GM18870 (cell line): ENCODE measurements around the gene ANKRD36.
"Not testable (repeated sequence)": the region's sequence is repeated elsewhere in the genome, so short reads cannot be mapped to it uniquely, and the experiment has no call there.

Source experiments
- ATAC-seq: cut with Tn5 transposase; IDR thresholded peaks from one replicate; pipeline ENCODE4 v1.9.1; 2021; ENCODE audit warnings: moderate library complexity; ENCODE audit not compliant: unreplicated experiment

Gene ANKRD36

DNA sequence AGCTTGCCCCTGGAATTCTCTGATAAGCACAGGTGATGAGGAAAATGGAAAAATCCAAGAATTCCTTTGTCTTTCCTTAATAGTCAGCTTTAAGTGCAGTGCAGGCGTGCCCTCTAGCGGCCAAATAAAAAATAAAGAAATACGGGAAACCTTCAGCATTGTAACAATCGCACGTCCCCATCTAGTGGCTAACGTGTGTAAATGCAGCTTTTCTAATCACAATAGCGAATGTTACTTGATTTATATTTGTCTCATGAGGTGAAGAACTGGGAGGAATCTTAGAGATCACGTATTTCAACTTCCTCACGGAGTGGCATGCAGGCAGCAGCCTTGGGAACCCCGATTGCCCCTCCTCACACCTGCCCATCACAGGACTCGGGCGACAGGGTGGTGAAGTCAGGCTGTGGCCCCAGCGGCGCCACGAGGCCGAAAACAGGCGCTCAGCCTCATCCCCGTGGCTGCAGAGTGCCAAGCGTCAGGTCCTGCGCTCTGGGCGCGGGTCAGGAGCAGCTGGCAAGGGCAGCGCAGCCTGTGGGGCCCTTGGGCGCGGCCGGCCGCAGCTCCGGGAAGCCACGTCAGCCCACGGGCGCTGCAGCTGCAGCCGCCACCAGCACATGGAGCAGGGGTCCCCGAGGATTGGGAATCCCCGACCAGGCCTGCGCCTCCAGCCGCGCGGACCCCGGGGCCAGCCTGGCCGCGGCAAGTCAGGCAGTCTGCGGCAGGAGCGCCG lies 468 bp upstream of the ANKRD36 start:
- ATAC-seq: peak; percentile 56

DNA sequence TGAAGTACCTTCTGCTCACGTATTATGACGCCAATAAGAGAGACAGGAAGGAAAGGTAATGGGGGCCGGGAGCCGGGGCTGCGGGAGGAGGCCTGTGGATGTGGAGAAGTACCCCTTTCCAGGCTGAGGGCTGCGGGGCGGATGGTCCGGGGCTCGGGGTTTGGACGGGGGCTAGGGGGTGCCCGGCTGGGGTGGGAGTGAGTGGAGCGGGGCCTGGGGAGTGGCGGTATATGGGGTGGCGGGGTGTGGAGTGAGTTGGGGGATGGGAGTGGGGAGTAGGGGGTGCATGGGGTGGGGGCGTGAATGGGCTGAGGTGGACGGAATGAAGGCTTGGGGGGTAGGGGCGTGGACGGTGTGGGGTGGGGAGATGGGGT lies 916 bp downstream of the ANKRD36 start:
- ATAC-seq: not testable (repeated sequence)

DNA sequence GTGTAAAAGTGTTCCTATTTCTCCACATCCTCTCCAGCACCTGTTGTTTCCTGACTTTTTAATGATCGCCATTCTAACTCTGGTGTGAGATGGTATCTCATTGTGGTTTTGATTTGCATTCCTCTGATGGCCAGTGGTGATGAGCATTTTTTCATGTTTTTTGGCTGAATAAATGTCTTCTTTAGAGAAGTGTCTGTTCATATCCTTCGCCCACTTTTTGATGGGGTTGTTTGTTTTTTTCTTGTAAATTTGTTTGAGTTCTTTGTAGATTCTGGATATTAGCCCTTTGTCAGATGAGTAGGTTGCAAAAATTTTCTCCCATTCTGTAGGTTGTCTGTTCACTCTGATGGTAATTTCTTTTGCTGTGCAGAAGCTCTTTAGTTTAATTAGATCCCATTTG lies 16.1 kb downstream of the ANKRD36 start:
- not testable (repeated sequence) for ATAC-seq

DNA sequence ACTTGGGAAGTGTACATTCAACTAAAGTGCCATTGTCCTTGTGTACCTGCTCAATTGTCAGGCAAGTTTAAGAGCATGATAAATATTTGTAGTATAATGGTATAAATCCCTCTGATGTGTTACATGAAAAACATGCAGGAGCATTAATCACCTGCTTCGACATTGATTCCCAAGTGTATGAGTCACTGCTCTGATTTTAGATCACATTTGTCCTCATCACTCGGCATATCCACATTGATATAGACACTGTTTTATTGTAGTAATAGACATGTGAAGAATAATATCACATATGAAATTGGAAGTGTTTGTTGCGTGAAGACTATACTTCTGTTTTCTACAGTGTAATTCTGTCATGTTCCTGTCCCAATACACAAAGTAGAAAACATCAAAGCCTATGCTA lies 31.1 kb downstream of the ANKRD36 start:
- ATAC-seq: not testable (repeated sequence)

DNA sequence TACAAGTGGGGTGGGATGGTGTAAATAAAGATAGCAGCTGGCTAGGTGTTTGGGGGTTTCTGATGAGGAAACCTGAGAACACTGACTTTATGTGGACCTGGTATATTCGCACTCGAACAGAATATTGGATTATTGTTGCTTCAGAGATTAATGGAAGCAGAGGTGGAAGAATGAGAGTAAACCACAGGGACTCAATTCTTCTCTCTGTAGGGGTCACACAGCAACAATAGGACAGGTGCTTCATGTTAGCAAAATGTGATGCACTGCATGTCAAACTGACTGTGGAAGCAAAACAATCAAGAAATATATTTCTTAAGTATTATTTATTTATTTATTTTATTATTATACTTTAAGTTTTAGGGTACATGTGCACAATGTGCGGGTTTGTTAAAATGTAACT lies 53.6 kb downstream of the ANKRD36 start:
- ATAC-seq: not testable (repeated sequence)

DNA sequence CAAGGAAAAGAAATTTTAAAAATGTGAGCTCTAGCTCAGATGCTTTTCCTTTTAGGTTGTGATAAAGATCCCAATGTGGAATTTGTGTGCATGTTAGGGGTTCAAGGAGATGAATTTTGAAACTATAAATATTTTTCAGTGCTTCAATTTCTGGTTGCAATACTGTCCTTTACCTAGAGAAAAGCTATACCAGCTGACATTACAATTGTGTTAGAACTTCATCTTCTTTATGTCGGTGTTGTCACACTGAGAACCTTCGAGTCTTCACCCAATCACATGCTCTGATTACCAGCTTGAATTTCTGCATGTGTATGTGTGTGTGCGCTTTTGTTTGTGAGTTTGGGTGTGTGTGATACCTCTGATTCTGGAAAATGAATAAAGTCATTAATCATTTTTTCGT lies 55.0 kb downstream of the ANKRD36 start:
- not testable (repeated sequence) for ATAC-seq

DNA sequence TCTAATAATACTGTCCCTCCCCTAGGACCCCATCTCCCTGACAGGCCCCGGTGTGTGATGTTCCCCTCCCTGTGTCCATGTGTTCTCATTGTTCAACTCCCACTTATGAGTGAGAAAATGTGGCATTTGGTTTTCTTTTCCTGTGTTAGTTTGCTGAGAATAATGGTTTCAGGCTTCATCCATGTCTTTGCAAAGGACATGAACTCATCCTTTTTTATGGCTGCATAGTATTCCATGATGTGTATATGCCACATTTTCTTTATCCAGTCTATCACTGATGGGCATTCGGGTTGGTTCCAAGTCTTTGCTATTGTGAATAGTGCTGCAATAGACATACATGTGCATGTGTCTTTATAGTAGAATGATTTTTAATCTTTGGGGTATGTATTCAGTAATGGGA lies 55.6 kb downstream of the ANKRD36 start:
- ATAC-seq: not testable (repeated sequence)

DNA sequence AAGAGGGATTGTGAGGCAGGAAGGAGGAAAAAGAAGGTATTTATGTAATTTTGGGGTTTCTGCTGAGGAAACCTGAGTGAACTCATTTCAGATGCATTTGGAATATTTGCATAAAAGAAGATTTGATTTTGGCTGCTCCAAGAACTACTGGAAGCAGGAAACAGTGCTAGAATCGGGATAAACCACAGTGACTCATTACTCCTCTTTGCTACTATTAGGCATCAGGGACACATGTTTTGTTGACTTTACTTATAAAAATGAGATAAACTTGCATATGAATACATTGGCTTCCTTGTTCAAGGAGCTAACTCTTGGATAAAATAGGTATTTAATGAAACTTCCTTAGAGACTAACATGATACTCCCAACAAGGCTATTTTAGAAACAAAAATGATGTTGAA lies 67.4 kb downstream of the ANKRD36 start:
- not testable (repeated sequence) for ATAC-seq

DNA sequence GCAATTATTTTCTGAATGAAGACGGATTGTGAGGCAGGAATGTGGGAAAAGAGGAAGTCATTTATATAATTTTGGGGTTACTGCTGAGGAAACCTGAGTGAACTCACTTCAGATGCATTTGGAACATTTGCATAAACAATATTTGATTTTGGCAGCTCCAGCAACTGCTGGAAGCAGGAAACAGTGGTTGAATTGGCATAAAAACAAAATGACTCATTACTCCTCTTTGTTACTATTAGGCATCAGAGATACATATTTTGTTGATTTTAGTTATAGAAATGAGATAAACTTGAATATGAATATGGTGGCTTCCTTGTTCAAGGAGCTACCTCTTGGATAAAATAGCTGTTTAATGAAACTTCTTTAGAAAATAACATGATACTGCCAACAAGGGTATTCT lies 82.4 kb downstream of the ANKRD36 start:
- not testable (repeated sequence) for ATAC-seq

DNA sequence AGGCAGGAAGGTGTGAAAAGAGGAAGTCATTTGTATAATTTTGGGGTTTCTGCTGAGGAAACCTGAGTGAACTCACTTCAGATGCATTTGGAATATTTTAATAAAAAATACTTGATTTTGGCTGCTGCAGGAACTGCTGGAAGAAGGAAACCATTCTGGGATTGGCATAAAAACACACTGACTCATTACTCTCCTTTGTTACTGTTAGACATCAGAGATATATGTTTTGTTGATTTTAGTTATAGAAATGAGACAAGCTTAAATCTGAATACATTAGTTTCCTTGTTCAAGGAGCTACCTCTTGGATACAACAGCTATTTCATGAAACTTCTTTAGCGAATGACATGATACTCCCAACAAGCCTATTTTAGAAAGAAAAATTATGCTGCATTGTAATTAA lies 84.3 kb downstream of the ANKRD36 start:
- not testable (repeated sequence) for ATAC-seq

DNA sequence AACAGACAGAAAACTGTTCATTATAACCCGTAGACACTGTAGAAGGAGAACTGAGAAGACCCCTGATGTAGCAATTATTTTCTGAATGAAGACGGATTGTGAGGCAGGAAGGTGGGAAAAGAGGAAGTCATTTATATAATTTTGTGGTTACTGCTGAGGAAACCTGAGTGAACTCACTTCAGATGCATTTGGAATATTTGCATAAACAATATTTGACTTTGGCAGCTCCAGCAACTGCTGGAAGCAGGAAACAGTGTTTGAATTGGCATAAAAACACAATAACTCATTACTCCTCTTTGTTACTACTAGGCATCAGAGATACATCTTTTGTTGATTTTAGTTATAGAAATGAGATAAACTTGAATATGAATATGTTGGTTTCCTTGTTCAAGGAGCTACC lies 87.9 kb downstream of the ANKRD36 start:
- ATAC-seq: not testable (repeated sequence)

DNA sequence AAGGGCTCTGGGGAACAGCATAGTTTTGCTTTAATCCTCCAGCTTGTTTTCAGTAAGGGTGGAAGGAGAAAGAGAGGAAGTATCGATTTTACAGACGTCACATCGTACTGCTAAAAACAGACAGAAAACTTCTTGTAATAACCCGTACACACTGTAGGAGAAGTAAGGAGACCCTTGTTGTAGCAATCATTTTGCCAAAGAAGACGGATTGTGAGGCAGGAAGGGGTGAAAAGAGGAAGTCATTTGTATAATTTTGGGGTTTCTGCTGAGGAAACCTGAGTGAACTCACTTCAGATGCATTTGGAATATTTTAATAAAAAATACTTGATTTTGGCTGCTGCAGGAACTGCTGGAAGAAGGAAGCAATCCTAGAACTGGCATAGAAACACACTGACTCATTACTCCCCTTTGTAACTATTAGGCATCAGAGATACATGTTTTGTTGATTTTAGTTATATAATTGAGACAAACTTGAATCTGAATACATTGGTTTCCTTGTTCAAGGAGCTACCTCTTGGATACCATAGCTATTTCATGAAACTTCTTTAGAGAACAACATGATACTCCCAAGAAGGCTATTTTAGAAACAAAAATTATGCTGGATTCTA lies 89.8 kb downstream of the ANKRD36 start:
- not testable (repeated sequence) for ATAC-seq

DNA sequence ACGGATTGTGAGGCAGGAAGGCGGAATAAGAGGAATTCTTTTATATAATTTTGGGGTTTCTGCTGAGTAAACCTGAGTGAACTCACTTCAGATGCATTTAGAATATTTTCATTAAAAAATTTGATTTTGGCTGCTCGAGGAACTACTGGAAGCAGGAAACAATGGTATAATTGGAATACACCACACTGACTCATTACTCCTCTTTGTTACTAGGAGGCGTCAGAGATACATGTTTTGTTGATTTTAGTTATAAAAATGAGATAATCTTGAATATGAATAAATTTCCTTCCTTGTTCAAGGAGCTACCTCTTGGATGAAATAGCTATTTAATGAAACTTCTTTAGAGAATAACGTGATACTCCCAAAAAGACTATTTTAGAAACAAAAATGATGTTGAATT lies 97.4 kb downstream of the ANKRD36 start:
- ATAC-seq: no peak

DNA sequence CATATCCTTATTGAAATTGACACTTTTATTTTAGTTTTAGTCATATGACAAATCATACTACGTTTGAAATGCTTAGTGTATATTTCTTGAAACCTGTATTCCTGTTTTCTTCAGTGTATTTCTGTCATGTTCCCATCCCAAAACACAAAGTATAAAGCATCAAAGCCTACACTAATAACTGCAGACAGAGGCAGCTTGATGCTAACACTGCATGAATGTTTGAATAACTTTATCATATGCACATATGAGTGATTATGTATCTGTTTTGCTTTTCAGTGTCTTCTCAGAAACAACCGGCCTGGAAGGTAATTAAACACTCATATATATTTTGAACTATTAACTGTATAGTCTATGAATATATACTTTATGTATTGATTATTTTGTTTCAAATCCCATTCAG lies 102.1 kb downstream of the ANKRD36 start:
- not testable (repeated sequence) for ATAC-seq

DNA sequence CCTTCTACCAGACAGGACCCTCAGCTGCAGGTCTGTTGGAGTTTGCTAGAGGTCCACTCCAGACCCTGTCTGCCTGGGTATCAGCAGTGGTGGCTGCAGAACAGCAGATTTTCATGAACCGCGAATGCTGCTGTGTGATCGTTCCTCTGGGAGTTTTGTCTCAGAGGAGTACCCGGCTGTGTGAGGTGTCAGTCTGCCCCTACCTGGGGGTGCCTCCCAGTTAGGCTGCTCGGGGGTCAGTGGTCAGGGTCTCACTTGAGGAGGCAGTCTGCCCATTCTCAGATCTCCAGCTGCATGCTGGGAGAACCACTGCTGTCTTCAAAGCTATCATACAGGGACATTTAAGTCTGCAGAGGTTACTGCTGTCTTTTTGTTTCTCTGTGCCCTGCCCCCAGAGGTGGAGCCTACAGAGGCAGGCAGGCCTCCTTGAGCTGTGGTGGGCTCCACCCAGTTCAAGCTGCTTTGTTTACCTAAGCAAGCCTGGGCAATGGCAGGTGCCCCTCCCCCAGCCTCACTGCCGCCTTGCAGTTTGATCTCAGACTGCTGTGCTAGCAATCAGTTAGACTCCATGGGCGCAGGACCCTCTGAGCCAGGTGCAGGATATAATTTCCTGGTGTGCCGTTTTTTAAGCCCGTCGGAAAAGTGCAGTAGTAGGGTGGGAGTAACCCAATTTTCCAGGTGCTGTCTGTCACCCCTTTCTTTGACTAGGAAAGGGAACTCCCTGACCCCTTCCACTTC lies 118.1 kb downstream of the ANKRD36 start:
- ATAC-seq: not testable (repeated sequence)

DNA sequence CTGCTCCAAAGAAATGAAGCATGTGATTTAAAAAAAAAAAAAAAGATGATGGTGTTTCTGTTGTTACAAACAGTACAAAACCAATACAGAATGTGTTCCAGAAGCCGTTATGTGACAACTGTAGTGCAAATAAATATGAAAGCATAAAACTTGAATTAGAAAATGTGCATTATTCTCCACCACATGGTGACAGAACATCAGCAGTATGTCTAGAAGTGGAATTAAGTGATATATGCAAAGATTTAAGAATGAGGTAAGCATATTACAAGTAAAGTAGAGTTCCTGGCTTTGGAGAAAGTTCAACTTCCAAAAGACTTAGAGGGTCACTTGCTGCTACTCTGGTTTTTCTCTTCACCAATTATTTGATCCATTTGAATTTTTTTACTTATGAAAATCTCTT lies 120.0 kb downstream of the ANKRD36 start:
- not testable (repeated sequence) for ATAC-seq

DNA sequence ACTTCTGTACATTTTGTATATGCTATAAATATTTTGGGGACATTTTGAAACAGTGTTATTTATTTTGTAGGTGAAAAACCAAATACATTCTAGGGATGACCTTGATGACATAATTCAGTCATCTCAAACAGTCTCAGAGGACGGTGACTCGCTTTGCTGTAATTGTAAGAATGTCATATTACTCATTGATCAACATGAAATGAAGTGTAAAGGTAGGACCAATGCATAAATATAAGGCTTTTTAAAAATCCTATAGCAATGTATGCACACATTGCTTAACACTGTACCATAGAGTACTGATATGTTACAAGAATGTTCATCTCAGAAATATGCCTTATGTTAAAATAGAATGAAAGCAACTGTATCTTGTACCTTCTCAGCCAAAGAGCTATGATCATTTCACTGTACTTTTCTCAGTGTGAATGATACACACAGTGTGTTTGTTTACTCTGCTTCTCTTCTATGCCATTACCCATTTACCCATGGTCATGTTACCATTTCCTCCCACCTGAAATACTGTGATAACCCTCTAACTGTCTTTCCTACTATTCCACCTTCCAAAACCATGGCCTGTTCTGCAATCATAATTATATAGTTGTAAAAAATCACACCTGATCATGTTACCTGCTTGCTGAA lies 120.8 kb downstream of the ANKRD36 start:
- ATAC-seq: not testable (repeated sequence)

DNA sequence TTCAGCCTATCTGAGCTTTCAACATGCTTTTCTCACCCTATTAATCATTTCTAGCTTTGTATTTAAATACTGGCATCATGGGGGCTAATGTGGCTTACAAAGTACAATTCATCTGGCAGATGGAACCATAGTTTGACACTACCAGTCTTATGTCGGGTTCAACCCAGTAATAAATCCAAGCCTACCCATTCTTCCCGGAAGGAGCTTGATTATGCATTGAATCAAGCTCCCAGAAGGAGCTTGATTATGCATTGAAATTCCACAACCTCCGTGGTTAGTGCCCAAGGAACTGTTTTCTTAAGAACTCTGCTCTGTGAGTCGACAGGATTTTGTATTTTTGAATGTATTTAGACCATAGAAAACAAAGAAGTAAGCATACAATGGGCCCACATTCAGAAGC lies 148.2 kb downstream of the ANKRD36 start:
- not testable (repeated sequence) for ATAC-seq

DNA sequence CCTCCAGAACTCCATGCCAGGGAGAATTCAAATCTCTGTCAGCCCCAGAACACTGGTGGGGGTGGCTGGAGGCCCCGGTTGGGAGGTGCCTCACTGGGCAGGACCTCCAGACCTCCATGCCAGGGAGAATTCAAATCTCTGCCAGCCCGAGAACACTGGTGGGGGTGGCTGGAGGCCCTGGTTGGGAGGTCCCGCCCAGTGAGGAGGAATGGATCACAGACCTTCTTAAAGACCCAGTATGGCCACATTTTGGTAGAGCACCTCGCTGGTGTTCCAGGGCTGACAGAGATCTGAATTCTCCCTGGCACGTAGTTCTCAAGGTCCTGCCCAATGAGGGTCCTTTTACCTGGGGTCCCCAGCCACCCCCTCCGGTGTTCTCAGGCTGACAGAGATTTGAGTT lies 153.5 kb downstream of the ANKRD36 start:
- ATAC-seq: not testable (repeated sequence)

DNA sequence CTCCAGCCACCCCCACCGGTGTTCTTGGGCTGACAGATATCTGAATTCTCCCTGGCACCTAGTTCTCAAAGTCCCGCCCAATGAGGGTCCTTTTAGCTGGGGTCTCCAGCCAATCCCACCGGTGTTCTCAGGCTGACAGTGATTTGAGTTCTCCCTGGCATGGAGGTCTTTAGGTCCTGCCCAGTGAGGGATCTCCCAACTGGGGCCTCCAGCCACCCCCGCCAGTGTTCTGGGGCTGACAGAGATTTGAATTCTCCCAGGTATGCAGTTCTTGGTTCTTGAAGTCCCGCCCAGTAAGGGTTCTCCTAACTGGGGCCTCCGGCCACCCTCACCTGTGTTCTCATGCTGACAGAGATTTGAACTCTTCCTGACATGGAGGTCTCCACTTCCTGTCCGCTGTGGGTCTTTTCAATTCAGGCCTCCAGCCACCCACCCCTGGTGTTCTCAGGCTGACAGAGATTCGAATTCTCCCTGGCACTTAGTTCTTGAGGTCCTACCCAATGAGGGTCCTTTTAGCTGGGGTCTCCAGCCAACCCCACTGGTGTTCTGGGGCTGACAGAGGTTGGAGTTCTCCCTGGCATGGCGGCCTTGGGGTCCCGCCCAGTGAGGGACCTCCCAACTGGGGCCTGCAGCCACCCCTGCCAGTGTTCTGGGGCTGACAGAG lies 154.6 kb downstream of the ANKRD36 start:
- ATAC-seq: no peak

DNA sequence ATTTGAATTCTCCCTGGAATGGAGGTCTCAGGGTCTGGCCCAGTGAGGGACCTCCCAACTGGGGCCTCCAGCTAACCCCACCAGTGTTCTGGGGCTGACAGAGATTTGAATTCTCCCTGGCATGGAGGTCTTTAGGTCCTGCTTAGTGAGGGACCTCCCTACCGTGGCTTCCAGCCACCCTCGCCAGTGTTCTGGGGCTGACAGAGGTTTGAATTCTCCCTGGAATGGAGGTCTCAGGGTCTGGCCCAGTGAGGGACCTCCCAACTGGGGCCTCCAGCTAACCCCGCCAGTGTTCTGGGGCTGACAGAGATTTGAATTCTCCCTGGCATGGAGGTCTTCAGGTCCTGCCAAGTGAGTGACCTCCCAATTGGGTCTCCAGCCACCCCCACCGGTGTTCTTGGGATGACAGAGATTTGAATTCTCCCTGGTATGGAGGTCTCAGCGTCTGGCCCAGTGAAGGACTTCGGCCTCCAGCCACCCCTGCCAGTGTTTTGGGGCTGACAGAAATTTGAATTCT lies 155.2 kb downstream of the ANKRD36 start:
- not testable (repeated sequence) for ATAC-seq
